Measurements from ENCODE around the gene RIOK3. TPM values are rescaled to one million over a fixed set of nuclear protein-coding genes. Genes with fewer than 3 reads are reported as not detected.

RIOK3 gene
- total RNA-seq, 2 experiments from 2014 or later, result 68.3 to 74.8 TPM

GRCh38 chr18:23526501-23527063, 73.5 kb downstream of the RIOK3 start:
- Mint-ChIP-seq H3K9me3 (no peaks in the 10 kb centered on the region), H3K27ac (no peak overlapping the region), H3K4me1 (peaks cover 12% of the 10 kb centered on the region), H3K27me3 (no peaks in the 10 kb centered on the region), H3K4me3 (no peak overlapping the region), H3K36me3 (ENCODE audit: low read depth) (peaks cover 85% of the 10 kb centered on the region)
- POLR2A ChIA-PET, result no interaction called here
- no peak for DNase-seq
- CTCF ChIA-PET, result interaction anchor here (2.4 kb wide), 1 partner anchor 11 kb away, joined by 12 read pairs; no protein-coding TSS in a partner anchor

- CTCF ChIA-PET, result interaction anchor here (1.5 kb wide), 1 partner anchor 13 kb away, joined by 4 read pairs; no protein-coding TSS in a partner anchor
- Mint-ChIP-seq H3K4me1 (peaks cover 8% of the 10 kb centered on the region), H3K9me3 (no peaks in the 10 kb centered on the region), H3K27me3 (no peaks in the 10 kb centered on the region), H3K36me3 (ENCODE audit: low read depth) (peaks cover 85% of the 10 kb centered on the region), H3K27ac (peak overlapping the region; percentile 1), H3K4me3 (no peak overlapping the region)
- DNase-seq, result no peak
- POLR2A ChIA-PET, result interaction anchor here (1.2 kb wide), 1 partner anchor 12 kb away, joined by 3 read pairs; no protein-coding TSS in a partner anchor
Observed at GRCh38 chr18:23528580-23529472, 75.7 kb downstream of the RIOK3 start.

DNA sequence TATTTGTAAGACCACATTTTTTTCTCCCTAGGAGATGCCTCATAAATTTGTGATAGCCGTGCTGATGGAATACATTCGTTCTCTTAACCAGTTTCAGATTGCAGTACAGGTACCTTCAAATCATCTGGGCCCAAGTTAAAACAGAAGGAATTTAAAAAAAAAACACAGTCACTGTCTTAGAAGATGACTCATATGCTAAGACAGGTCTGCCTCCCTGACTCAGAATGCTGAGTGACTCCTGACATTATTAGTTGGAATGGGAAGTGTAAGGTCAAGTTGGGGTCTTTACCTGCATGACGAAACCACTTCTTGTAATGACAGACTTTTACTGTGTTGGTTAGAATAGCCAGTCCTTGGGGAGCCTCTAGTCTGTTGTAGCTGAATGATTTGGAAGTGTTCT, 76.5 kb downstream of the RIOK3 start:
- CTCF ChIA-PET, result no interaction called here
- H3K9me3 Mint-ChIP-seq, result no peaks in the 10 kb centered on the region

GRCh38 chr18:23530195-23530594, 77.1 kb downstream of the RIOK3 start:
- no peaks in the 10 kb centered on the region for H3K9me3 Mint-ChIP-seq
- H3K27me3 Mint-ChIP-seq, result no peaks in the 10 kb centered on the region
- no peak overlapping the region for H3K27ac Mint-ChIP-seq
- peaks cover 6% of the 10 kb centered on the region for H3K4me1 Mint-ChIP-seq
- POLR2A ChIA-PET, result no interaction called here
- no peak overlapping the region for H3K4me3 Mint-ChIP-seq
- peaks cover 90% of the 10 kb centered on the region for H3K36me3 Mint-ChIP-seq (ENCODE audit: low read depth)
- DNase-seq, result no peak
- CTCF ChIA-PET, result no interaction called here

More for the DNA sequence above, 76.5 kb downstream of the RIOK3 start:
- Mint-ChIP-seq H3K4me3 (no peak overlapping the region), H3K27ac (no peak overlapping the region), H3K27me3 (no peaks in the 10 kb centered on the region), H3K36me3 (ENCODE audit: low read depth) (peaks cover 86% of the 10 kb centered on the region), H3K4me1 (peaks cover 6% of the 10 kb centered on the region)
- POLR2A ChIA-PET, result no interaction called here
- no peak for DNase-seq

DNA sequence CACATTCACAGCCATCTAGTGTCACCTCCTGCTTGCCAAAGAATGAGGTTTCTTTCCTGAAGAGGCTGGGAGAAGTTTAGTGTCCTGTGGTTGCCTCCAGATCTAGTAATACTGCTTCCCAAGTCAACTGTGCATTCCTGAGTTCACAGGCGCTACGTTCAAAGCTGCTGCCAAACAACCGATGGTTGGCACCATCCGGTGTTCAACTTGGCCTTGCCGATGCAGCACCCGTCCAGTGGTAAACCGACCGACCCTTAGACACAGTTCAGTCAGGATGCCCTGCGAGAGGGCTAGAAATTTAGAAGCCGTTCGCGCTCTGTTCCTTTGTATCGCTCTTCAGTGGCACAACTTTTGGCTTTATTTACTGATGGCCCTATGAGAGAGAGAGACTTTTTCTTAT, 78.8 kb downstream of the RIOK3 start:
- H3K27me3 Mint-ChIP-seq, result no peaks in the 10 kb centered on the region
- no peak overlapping the region for H3K4me3 Mint-ChIP-seq
- H3K36me3 Mint-ChIP-seq (ENCODE audit: low read depth), result peaks cover 88% of the 10 kb centered on the region
- CTCF ChIA-PET, result interaction anchor here (1.1 to 1.3 kb wide), 2 partner anchors 16 to 53 kb away, joined by 4 to 8 read pairs; no protein-coding TSS in a partner anchor
- H3K4me1 Mint-ChIP-seq, result peaks cover 6% of the 10 kb centered on the region
- no peaks in the 10 kb centered on the region for H3K9me3 Mint-ChIP-seq
- no peak for DNase-seq
- POLR2A ChIA-PET, result interaction anchor here (1.4 kb wide), 1 partner anchor 54 kb away, joined by 4 read pairs; the partner anchor contains the start of gene NPC1
- H3K27ac Mint-ChIP-seq, result no peak overlapping the region

Other genes starting within 250 kb of the RIOK3 start
- gene RMC1, start 50.2 kb downstream of the RIOK3 start, total RNA-seq, result 10 to 100 TPM; 54.9 to 55.9 TPM
- gene NPC1, start 133.2 kb downstream of the RIOK3 start, total RNA-seq, result 10 to 100 TPM; 39.8 to 44.8 TPM
- not detected for gene ANKRD29, start 209.6 kb downstream of the RIOK3 start, total RNA-seq
- under 1 TPM; 0.05 to 0.18 TPM for gene LAMA3, start 236.2 kb downstream of the RIOK3 start, total RNA-seq

All from activated CD4-positive, alpha-beta memory T cell treated with anti-CD3 and anti-CD28 coated beads, Interleukin-2, amount 10 ng/mL, durations not matched to agents 7 days and 5 days (primary cell).